Ishikawa (cell line): ENCODE measurements around the gene HERC2.
A peak's percentile ranks its signal among the peaks of the same experiment; 100 is the strongest.

Experiments used
- EGR1 ChIP-seq: IDR thresholded peaks from 2 replicates; pipeline ENCODE4 v1.6.1; 2012
- FOXM1 ChIP-seq: IDR thresholded peaks from 2 replicates; pipeline ENCODE4 v1.6.1; 2012; ENCODE audit warnings: low read depth, borderline replicate concordance
- MAX ChIP-seq: IDR thresholded peaks from 2 replicates; pipeline ENCODE4 v1.6.1; 2012
- RAD21 ChIP-seq: IDR thresholded peaks from 2 replicates; pipeline ENCODE4 v1.6.1; 2012; ENCODE audit warnings: low read depth
- TEAD4 ChIP-seq: IDR thresholded peaks from 2 replicates; pipeline ENCODE4 v1.6.1; 2012

GRCh38 chr15:28125673-28126651 is 196.0 kb downstream of the HERC2 start:
- TF ChIP-seq FOXM1 (no peak), MAX (no peak), EGR1 (no peak), TEAD4 (no peak), RAD21 (peak; percentile 37; the same call in 1 of the 2 replicates)
